ENCODE results near the gene ZNF511. TPM values are rescaled to one million over a fixed set of nuclear protein-coding genes. Genes with fewer than 3 reads are reported as not detected.

ZNF511 gene
- total and polyA plus RNA-seq, 9 of the 15 experiments (the other 6 are each of a cell fraction or from before 2014, with no cell fraction given), result 0.61 to 69.3 (median 40.1) TPM

DNA sequence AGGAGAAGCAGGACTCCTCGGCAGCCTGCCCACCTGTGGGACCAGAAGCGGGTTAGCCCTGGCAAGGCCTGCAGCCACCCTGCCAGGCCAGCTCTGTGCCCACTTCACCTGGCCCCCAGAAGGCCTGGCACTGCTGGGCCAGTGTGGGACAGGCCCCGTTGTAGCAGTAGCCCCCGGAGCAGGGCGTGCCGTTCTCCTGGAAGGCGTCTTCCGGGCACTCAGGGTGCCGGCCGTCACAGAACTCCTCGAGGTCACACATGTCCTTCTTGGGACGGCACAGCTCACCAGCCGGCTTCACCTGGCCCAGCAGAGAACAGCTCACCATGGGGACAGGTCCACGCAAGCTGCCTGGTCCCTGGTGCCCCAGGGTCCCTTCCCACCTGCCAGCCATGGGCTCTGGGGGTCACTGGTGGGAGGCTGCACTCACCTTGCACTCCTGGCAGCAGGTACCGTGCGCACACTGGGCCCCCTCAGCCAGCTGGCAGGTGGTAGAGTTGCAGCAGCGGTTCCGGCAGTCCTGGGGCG, 37.9 kb upstream of the ZNF511 start (continued):
- TF ChIP-seq, protein P1, sequence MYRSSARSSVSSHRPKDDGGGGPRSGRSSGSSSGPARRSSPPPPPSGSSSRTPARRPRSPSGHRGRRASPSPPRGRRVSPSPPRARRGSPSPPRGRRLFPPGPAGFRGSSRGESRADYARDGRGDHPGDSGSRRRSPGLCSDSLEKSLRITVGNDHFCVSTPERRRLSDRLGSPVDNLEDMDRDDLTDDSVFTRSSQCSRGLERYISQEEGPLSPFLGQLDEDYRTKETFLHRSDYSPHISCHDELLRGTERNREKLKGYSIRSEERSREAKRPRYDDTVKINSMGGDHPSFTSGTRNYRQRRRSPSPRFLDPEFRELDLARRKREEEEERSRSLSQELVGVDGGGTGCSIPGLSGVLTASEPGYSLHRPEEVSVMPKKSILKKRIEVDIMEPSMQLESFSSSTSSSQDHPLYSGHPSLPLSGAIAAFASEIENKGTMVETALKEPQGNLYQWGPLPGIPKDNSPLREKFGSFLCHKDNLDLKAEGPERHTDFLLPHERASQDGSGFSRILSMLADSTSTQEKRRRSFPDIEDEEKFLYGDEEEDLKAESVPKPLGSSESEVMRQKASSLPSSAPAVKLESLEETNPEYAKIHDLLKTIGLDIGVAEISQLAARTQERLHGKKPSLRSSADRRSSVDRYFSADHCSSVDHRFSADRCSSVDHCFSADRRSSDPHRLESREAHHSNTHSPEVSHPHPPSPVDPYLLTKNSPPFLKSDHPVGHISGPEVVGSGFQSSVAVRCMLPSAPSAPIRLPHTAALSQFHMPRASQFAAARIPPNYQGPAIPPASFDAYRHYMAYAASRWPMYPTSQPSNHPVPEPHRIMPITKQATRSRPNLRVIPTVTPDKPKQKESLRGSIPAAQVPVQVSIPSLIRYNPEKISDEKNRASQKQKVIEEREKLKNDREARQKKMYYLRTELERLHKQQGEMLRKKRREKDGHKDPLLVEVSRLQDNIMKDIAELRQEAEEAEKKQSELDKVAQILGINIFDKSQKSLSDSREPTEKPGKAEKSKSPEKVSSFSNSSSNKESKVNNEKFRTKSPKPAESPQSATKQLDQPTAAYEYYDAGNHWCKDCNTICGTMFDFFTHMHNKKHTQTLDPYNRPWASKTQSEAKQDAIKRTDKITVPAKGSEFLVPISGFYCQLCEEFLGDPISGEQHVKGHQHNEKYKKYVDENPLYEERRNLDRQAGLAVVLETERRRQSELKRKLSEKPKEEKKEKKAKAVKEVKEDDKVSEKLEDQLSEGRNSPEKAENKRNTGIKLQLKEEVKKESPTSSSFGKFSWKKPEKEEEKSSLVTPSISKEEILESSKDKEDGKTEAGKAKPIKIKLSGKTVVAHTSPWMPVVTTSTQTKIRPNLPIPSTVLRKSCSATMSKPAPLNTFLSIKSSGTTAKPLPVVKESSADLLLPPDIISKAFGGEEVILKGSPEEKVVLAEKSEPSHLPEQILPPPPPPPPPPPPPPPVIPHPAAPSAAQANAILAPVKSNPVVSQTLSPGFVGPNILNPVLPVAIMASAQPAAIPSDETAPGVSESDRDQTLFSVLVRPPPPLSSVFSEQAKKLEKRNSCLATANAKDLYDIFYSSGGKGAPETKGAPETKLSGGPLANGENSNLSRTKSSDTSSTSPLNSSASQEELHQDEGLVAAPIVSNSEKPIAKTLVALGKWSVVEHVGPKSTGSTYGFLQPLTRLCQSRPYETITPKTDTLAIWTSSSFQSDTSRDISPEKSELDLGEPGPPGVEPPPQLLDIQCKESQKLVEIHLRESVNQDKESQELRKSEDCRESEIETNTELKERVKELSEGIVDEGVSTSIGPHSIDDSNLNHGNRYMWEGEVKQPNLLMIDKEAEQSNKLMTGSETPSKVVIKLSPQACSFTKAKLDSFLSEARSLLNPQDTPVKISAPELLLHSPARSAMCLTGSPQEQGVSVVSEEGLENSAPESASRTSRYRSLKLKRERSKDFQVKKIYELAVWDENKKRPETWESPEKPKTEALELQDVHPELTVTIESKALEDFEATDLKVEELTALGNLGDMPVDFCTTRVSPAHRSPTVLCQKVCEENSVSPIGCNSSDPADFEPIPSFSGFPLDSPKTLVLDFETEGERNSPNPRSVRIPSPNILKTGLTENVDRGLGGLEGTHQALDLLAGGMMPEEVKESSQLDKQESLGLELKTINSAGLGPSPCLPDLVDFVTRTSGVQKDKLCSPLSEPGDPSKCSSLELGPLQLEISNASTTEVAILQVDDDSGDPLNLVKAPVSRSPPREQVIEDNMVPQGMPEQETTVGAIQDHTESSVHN (IDR thresholded peaks at IDR 0.05; ENCODE audit: borderline replicate concordance in 1 of 2, low read depth in 1 of 2), result no peak
- TF ChIP-seq ZNF217 (CRISPR knock-in tag; IDR thresholded peaks at IDR 0.05) (no peak), DNMT1 (IDR thresholded peaks at IDR 0.05) (no peak), RBM22 (IDR thresholded peaks at IDR 0.05; ENCODE audit: low read depth, low read length, poor library complexity, severe bottlenecking) (no peak), LEF1 (IDR thresholded peaks at IDR 0.05) (no peak)

All from K562 (cell line).